Measurements from ENCODE around the gene TRERF1. TPM values are rescaled to one million over a fixed set of nuclear protein-coding genes. Genes with fewer than 3 reads are reported as not detected.

The TRERF1 gene
- total and polyA plus RNA-seq, 2 of the 8 experiments (the other 6 are each of a cell fraction or from before 2014, with no cell fraction given) = 10.8 to 21.5 TPM

- Histone ChIP-seq H2BK120ac (replicated peaks; ENCODE audit: low read depth, low read length) (no peak overlapping the region), H3K4ac (replicated peaks; ENCODE audit: insufficient read length, low read depth, low read length) (no peak overlapping the region), H2BK20ac (ENCODE audit: low read length) (no peak overlapping the region), H2BK12ac (ENCODE audit: low read depth, low read length) (no peak overlapping the region), H4K8ac (ENCODE audit: extremely low read depth, insufficient read depth, low read length) (no peak overlapping the region), H3K4me1 (replicated peaks in 1 of 4; ENCODE audit: control insufficient read depth in 3 of 4, insufficient read depth in 4 of 4, low read length in 3 of 4) (peaks cover 3 to 11% (median 8%) of the 10 kb centered on the region in 4 experiments; a peak in 5 of 7 replicates), H3K79me2 (ENCODE audit: control insufficient read depth in 1 of 2, insufficient read depth in 2 of 2, low read length in 2 of 2) (peaks cover 29 to 99% of the 10 kb centered on the region in 2 experiments), H3K79me1 (ENCODE audit: low read depth, low read length) (peaks cover 26% of the 10 kb centered on the region), H2AFZ (ENCODE audit: low read length) (no peak overlapping the region), H3K4me2 (ENCODE audit: insufficient read depth in 1 of 2, low read depth in 2 of 2, low read length in 2 of 2) (no peak overlapping the region), H3K36me3 (ENCODE audit: control insufficient read depth in 2 of 4, insufficient read depth in 4 of 4, low read length in 3 of 4) (no peaks in the 10 kb centered on the region), H3K56ac (replicated peaks; ENCODE audit: insufficient read length, low read depth, low read length) (no peak overlapping the region), H3K18ac (ENCODE audit: extremely low read depth, low read length) (no peak overlapping the region), H3K23ac (ENCODE audit: insufficient read length) (no peak overlapping the region), H3K27me3 (replicated peaks in 1 of 4; ENCODE audit: control insufficient read depth in 3 of 4, extremely low read depth in 1 of 4, insufficient read depth in 3 of 4, low read length in 3 of 4) (no peaks in the 10 kb centered on the region), H4K5ac (ENCODE audit: insufficient read length, low read depth, low read length) (no peak overlapping the region), H3K23me2 (ENCODE audit: low read depth, low read length) (no peaks in the 10 kb centered on the region), H4K20me1 (replicated peaks in 1 of 2; ENCODE audit: control insufficient read depth in 1 of 2, insufficient read depth in 2 of 2, low read length in 2 of 2) (peaks cover 25 to 28% of the 10 kb centered on the region in 2 experiments), H3K27ac (ENCODE audit: low read depth, low read length) (no peak overlapping the region), H3K9me3 (ENCODE audit: insufficient read depth in 2 of 2, low read depth in 1 of 2, low read length in 1 of 2) (no peaks in the 10 kb centered on the region), H2BK5ac (ENCODE audit: low read depth, low read length) (no peak overlapping the region), H3K9ac (replicated peaks in 1 of 4; ENCODE audit: extremely low read depth in 1 of 4, low read depth in 3 of 4, low read length in 3 of 4) (no peak overlapping the region), H2AK5ac (ENCODE audit: low read depth, low read length) (no peak overlapping the region), H4K91ac (replicated peaks; ENCODE audit: insufficient read length, low read length) (no peak overlapping the region), H3K14ac (ENCODE audit: insufficient read length) (no peak overlapping the region), H2BK15ac (ENCODE audit: low read length) (no peak overlapping the region), H3K4me3 (ENCODE audit: extremely low read depth in 1 of 4, insufficient read depth in 2 of 4, low read depth in 3 of 4, low read length in 4 of 4) (no peak overlapping the region)
- 96% methylated on average over 10 of the region's 10 CpGs; no CpG with 5 or more reads in 1 of the 2 experiments for WGBS, 2 experiments (ENCODE audit: extremely low coverage in 1 of 2, insufficient coverage in 1 of 2, insufficient read length in 1 of 2, insufficient replicate concordance in 2 of 2, low coverage in 1 of 2, low lambda C conversion rate in 2 of 2, missing lambda C conversion rate in 1 of 2)
- FAIRE-seq = no peak
- ChIA-PET POLR2A (ENCODE audit: partially characterized antibody) (interaction anchor here (0.5 to 1.3 kb wide), 3 partner anchors 11 to 57 kb away, joined by 3 to 4 read pairs (median 3); no protein-coding TSS in a partner anchor), CTCF (ENCODE audit: partially characterized antibody) (interaction anchor here (0.5 to 2.4 kb wide), 8 partner anchors 11 to 1051 kb away, joined by 3 to 10 read pairs (median 3); no protein-coding TSS in a partner anchor)
- TF ChIP-seq E2F6 (IDR thresholded peaks at IDR 0.05) = no peak
- no peak for TF ChIP-seq SIRT6 (IDR thresholded peaks at IDR 0.05; ENCODE audit: low read length)
- no peak for TF ChIP-seq ZNF274 (IDR thresholded peaks at IDR 0.05; ENCODE audit: borderline replicate concordance, extremely low read depth, low read length)
- TF ChIP-seq POLR2A (IDR thresholded peaks at IDR 0.05; ENCODE audit: control extremely low read depth in 1 of 2, low read depth in 2 of 2, low read length in 2 of 2) = no peak
- no peak for TF ChIP-seq HDAC6 (IDR thresholded peaks at IDR 0.05; ENCODE audit: low read depth, low read length)
- no peak for DNase-seq (ENCODE audit: low read depth in 1 of 2, low spot score in 2 of 2)
Measured at GRCh38 chr6:42392833-42393232, 58.9 kb downstream of the TRERF1 start.

All from H1 (cell line).